HG02798 (cell line): ENCODE data around the gene ZNF579.

Experiments
- ATAC-seq: cut with Tn5 transposase; IDR thresholded peaks from one replicate; pipeline ENCODE4 v1.9.1; 2021; ENCODE audit warnings: mild to moderate bottlenecking; ENCODE audit not compliant: unreplicated experiment, poor library complexity

Gene ZNF579

GRCh38 chr19:55580628-55581144 is at the start of gene ZNF579:
Gene ZNF579 (minus strand): TSS chr19:55580848. CDS start chr19:55579639, 1,209 bp downstream.
- ATAC-seq: peak; percentile 54

- ATAC-seq: no peak
These were observed 45.7 kb upstream of the ZNF579 start for GRCh38 chr19:55626350-55626749.

- ATAC-seq: no peak
These were observed 44.3 kb upstream of the ZNF579 start for GRCh38 chr19:55625004-55625326.

- ATAC-seq: peak; percentile 90
These were observed 43.7 kb upstream of the ZNF579 start, which contains the start of gene ZNF784 for GRCh38 chr19:55624109-55625003. Gene ZNF784 (minus strand): TSS chr19:55624566. CDS start chr19:55624561, 5 bp downstream.

GRCh38 chr19:55623561-55623960 is 42.9 kb upstream of the ZNF579 start:
- no peak for ATAC-seq

GRCh38 chr19:55623130-55623529 is 42.5 kb upstream of the ZNF579 start:
- no peak for ATAC-seq

- ATAC-seq: no peak
These were observed 41.8 kb upstream of the ZNF579 start for GRCh38 chr19:55622242-55622969.

GRCh38 chr19:55621673-55622231 is 41.1 kb upstream of the ZNF579 start:
- no peak for ATAC-seq

GRCh38 chr19:55621205-55621672 is 40.6 kb upstream of the ZNF579 start:
- ATAC-seq: no peak

- no peak for ATAC-seq
These were observed 40.0 kb upstream of the ZNF579 start for GRCh38 chr19:55620410-55621204.

- ATAC-seq: no peak
These were observed 38.6 kb upstream of the ZNF579 start for GRCh38 chr19:55619286-55619685.

- ATAC-seq: no peak
These were observed 37.8 kb upstream of the ZNF579 start for GRCh38 chr19:55618426-55618825.

- ATAC-seq: no peak
These were observed 36.8 kb upstream of the ZNF579 start for GRCh38 chr19:55617426-55617825.

- ATAC-seq: no peak
These were observed 35.8 kb upstream of the ZNF579 start for GRCh38 chr19:55616395-55616875.

GRCh38 chr19:55615543-55616394 is 35.1 kb upstream of the ZNF579 start:
- ATAC-seq: no peak

GRCh38 chr19:55614711-55615542 is 34.3 kb upstream of the ZNF579 start:
- no peak for ATAC-seq

GRCh38 chr19:55613930-55614710 is 33.5 kb upstream of the ZNF579 start:
- no peak for ATAC-seq
